HEK293 (cell line): ENCODE results near the gene CIAO2A.

Experiments
- CTCF ChIA-PET: fragments of 350-600 bp; formaldehyde crosslinking; extraction: SDS; loops from one replicate; lab custom pipeline; 2021; ENCODE audit warnings: antibody characterized with exemption; lab: Yijun Ruan, JAX
- POLR2A ChIA-PET: fragments of 300-600 bp; formaldehyde crosslinking; extraction: SDS; loops from one replicate; lab custom pipeline; 2020; ENCODE audit warnings: antibody characterized with exemption, inconsistent platforms; lab: Yijun Ruan, JAX
- H3K27ac ChIP-seq: fragments of 200-500 bp; sonication (Bioruptor generic); 2 replicates; pipeline ENCODE4 v1.5.1; 2014; ENCODE audit warnings: low read depth, low read length, control low read depth, inconsistent platforms; ENCODE audit errors: extremely low read depth
- H3K36me3 ChIP-seq, 2 experiments: fragments of 200-500 bp in 1 of 2; sonication (Bioruptor generic) in 1 of 2; 1 replicate in 1 of 2; 2 replicates in 1 of 2; pipeline ENCODE4 v1.5.1; 2014 to 2017; ENCODE audit warnings: inconsistent platforms in 2 of 2, low read length in 2 of 2; ENCODE audit not compliant: control insufficient read depth in 2 of 2, insufficient read depth in 1 of 2
- H3K4me1 ChIP-seq: fragments of 200-500 bp; sonication (Bioruptor generic); 2 replicates; pipeline ENCODE4 v1.5.1; 2014; ENCODE audit warnings: mild to moderate bottlenecking, low read length, inconsistent platforms; ENCODE audit not compliant: control insufficient read depth, insufficient read depth
- H3K4me3 ChIP-seq: 2 replicates; pipeline ENCODE4 v1.5.1; 2011; ENCODE audit warnings: low read depth, mild to moderate bottlenecking, control low read depth, low read length, moderate library complexity
- H3K9me3 ChIP-seq: fragments of 200-500 bp; sonication (Bioruptor generic); 2 replicates; pipeline ENCODE4 v1.5.1; 2014; ENCODE audit warnings: low read depth, low read length, inconsistent platforms; ENCODE audit not compliant: control insufficient read depth, insufficient read depth
- AEBP2 ChIP-seq: fragments of 450-650 bp; formaldehyde crosslinking; IDR thresholded peaks from 2 replicates; pipeline ENCODE4 v1.5.1; 2016; ENCODE audit warnings: missing biosample characterization, missing genetic modification characterization, borderline replicate concordance
- BCL6B ChIP-seq: fragments of 450-650 bp; formaldehyde crosslinking; IDR thresholded peaks from 2 replicates; pipeline ENCODE4 v1.5.1; 2017; ENCODE audit warnings: missing biosample characterization, missing genetic modification characterization
- GLI4 ChIP-seq: fragments of 450-650 bp; formaldehyde crosslinking; IDR thresholded peaks from 2 replicates; pipeline ENCODE4 v1.5.1; 2016; ENCODE audit warnings: missing biosample characterization, missing genetic modification characterization
- REST ChIP-seq: fragments of 450-650 bp; formaldehyde crosslinking; IDR thresholded peaks from 2 replicates; pipeline ENCODE4 v1.5.1; 2016; ENCODE audit warnings: missing biosample characterization, missing genetic modification characterization
- ZBTB26 ChIP-seq: fragments of 450-650 bp; formaldehyde crosslinking; optimal IDR thresholded peaks from 2 replicates; pipeline ENCODE3; 2016; ENCODE audit warnings: missing biosample characterization, mild to moderate bottlenecking, missing genetic modification characterization
- ZBTB44 ChIP-seq: fragments of 450-650 bp; IDR thresholded peaks from 2 replicates; pipeline ENCODE4 v1.5.1; 2018; ENCODE audit warnings: missing biosample characterization, mild to moderate bottlenecking, missing genetic modification characterization
- ZNF138 ChIP-seq: fragments of 450-650 bp; formaldehyde crosslinking; IDR thresholded peaks from 2 replicates; pipeline ENCODE4 v1.5.1; 2016; ENCODE audit warnings: missing biosample characterization, missing genetic modification characterization, borderline replicate concordance
- ZNF248 ChIP-seq: fragments of 450-650 bp; formaldehyde crosslinking; IDR thresholded peaks from 2 replicates; pipeline ENCODE4 v1.5.1; 2017; ENCODE audit warnings: missing biosample characterization, missing genetic modification characterization
- ZNF311 ChIP-seq: fragments of 450-650 bp; formaldehyde crosslinking; IDR thresholded peaks from 2 replicates; pipeline ENCODE4 v1.5.1; 2017; ENCODE audit warnings: missing biosample characterization, missing genetic modification characterization, borderline replicate concordance
- ZNF324 ChIP-seq: fragments of 450-650 bp; formaldehyde crosslinking; IDR thresholded peaks from 2 replicates; pipeline ENCODE4 v1.5.1; 2016; ENCODE audit warnings: missing biosample characterization, missing genetic modification characterization
- ZNF362 ChIP-seq: fragments of 450-650 bp; formaldehyde crosslinking; IDR thresholded peaks from 2 replicates; pipeline ENCODE4 v1.5.1; 2016; ENCODE audit warnings: missing biosample characterization, missing genetic modification characterization
- ZNF423 ChIP-seq: fragments of 450-650 bp; formaldehyde crosslinking; IDR thresholded peaks from 2 replicates; pipeline ENCODE4 v1.5.1; 2016; ENCODE audit warnings: missing biosample characterization, missing genetic modification characterization
- ZNF518A ChIP-seq: fragments of 450-650 bp; formaldehyde crosslinking; conservative IDR thresholded peaks from 2 replicates; pipeline ENCODE4 v1.5.1; 2016; ENCODE audit warnings: low read depth, missing biosample characterization, missing genetic modification characterization
- ZNF529 ChIP-seq: fragments of 450-650 bp; formaldehyde crosslinking; IDR thresholded peaks from 2 replicates; pipeline ENCODE4 v1.5.1; 2017; ENCODE audit warnings: missing genetic modification characterization, missing biosample characterization; ENCODE audit not compliant: insufficient replicate concordance
- ZNF544 ChIP-seq: fragments of 450-650 bp; formaldehyde crosslinking; IDR thresholded peaks from 2 replicates; pipeline ENCODE4 v1.5.0; 2017; ENCODE audit warnings: missing biosample characterization, missing genetic modification characterization
- ZNF776 ChIP-seq: fragments of 450-650 bp; formaldehyde crosslinking; IDR thresholded peaks from 2 replicates; pipeline ENCODE4 v1.5.0; 2017; ENCODE audit warnings: missing biosample characterization, missing genetic modification characterization, borderline replicate concordance
- ZNF791 ChIP-seq: fragments of 450-650 bp; formaldehyde crosslinking; IDR thresholded peaks from 2 replicates; pipeline ENCODE4 v1.5.1; 2016; ENCODE audit warnings: missing biosample characterization, missing genetic modification characterization
- ZNF830 ChIP-seq: fragments of 450-650 bp; IDR thresholded peaks from 2 replicates; pipeline ENCODE4 v1.5.0; 2018; ENCODE audit warnings: missing biosample characterization, missing genetic modification characterization, low read depth, mild to moderate bottlenecking, moderate library complexity
- ZNF837 ChIP-seq: fragments of 450-650 bp; formaldehyde crosslinking; IDR thresholded peaks from 2 replicates; pipeline ENCODE4 v1.5.1; 2016; ENCODE audit warnings: missing biosample characterization, missing genetic modification characterization
- ZSCAN16 ChIP-seq: fragments of 450-650 bp; formaldehyde crosslinking; IDR thresholded peaks from 2 replicates; pipeline ENCODE4 v1.5.1; 2016; ENCODE audit warnings: missing biosample characterization, missing genetic modification characterization

Gene CIAO2A

GRCh38 chr15:64131547-64131946 lies 37.9 kb upstream of the CIAO2A start:
- Histone ChIP-seq H3K4me1 (no peaks in the 10 kb centered on the region), H3K4me3 (no peak overlapping the region), H3K27ac (no peak overlapping the region), H3K9me3 (no peaks in the 10 kb centered on the region), H3K36me3 (peaks cover 10 to 89% of the 10 kb centered on the region in 2 experiments)
- ChIA-PET CTCF (no interaction called here), POLR2A (interaction anchor here (1.1 kb wide), 1 partner anchor 18 kb away, joined by 4 read pairs; no protein-coding TSS in a partner anchor)
- TF ChIP-seq ZNF362 (tag by site-specific recombination) (no peak), ZNF423 (tag by site-specific recombination) (no peak), ZSCAN16 (tag by site-specific recombination) (no peak), BCL6B (tag by site-specific recombination) (no peak), ZNF791 (tag by site-specific recombination) (no peak), GLI4 (tag by site-specific recombination) (no peak), ZNF518A (tag by site-specific recombination) (no peak), ZNF776 (no peak), ZNF544 (tag by site-specific recombination) (no peak), ZNF324 (tag by site-specific recombination) (no peak), ZNF837 (no peak), ZNF311 (tag by site-specific recombination) (no peak), ZBTB44 (tag by site-specific recombination) (no peak)

- Histone ChIP-seq H3K36me3 (peaks cover 10 to 87% of the 10 kb centered on the region in 2 experiments), H3K4me3 (no peak overlapping the region), H3K9me3 (no peaks in the 10 kb centered on the region), H3K4me1 (no peaks in the 10 kb centered on the region)
- POLR2A ChIA-PET: no interaction called here
- CTCF ChIA-PET: no interaction called here
- TF ChIP-seq ZNF830 (tag by site-specific recombination) (no peak), ZNF248 (no peak), ZNF138 (no peak), AEBP2 (tag by site-specific recombination) (no peak), REST (tag by site-specific recombination) (no peak), ZBTB26 (tag by site-specific recombination) (no peak), ZNF529 (tag by site-specific recombination) (no peak)
- TF ChIP-seq, all 188 proteins: peak for 0
- no peak overlapping the region for H3K27ac ChIP-seq
Observed at GRCh38 chr15:64130159-64130558, 36.5 kb upstream of the CIAO2A start.
